Measurements from ENCODE around the gene RNASET2. TPM values are rescaled to one million over a fixed set of nuclear protein-coding genes. Genes with fewer than 3 reads are reported as not detected.

The RNASET2 gene
- total RNA-seq, 1 donor from 2014 or later = 56.2 TPM

GRCh38 chr6:166938150-166938549 lies 18.2 kb downstream of the RNASET2 start:
- Mint-ChIP-seq H3K27me3 (ENCODE audit: low read depth) (no peaks in the 10 kb centered on the region), H3K9me3 (no peaks in the 10 kb centered on the region), H3K36me3 (ENCODE audit: low read depth) (peaks cover 72% of the 10 kb centered on the region), H3K4me1 (ENCODE audit: low read depth) (peaks cover 32% of the 10 kb centered on the region), H3K4me3 (ENCODE audit: low read depth) (no peak overlapping the region), H3K27ac (no peak overlapping the region)
- no peak for DNase-seq (ENCODE audit: low spot score)
- intact Hi-C loops (cut with micrococcal nuclease) = no loop called here

DNA sequence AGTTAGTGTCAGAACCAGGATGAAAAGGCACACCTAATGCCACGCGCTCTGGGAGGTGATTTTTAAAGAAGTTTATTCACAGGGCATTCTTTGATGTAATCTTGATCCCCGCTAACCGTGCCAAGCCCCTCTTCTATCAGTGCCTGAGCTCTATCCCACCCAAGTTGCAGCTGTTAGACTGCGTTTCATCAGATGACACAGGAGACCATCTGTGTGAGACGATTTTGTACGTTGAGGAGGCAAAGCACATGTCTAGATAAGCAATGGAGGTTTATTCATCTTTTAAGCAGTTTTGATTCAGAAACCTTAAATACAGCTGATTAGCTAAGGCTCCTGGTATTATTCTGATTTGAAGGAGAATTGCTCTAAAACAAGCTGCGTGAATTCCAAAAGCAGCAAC lies 18.6 kb downstream of the RNASET2 start:
- H3K4me1 Mint-ChIP-seq (ENCODE audit: low read depth) = peaks cover 28% of the 10 kb centered on the region
- H3K27ac Mint-ChIP-seq = no peak overlapping the region
- no peak for DNase-seq (ENCODE audit: low spot score)
- no peak overlapping the region for H3K4me3 Mint-ChIP-seq (ENCODE audit: low read depth)
- H3K27me3 Mint-ChIP-seq (ENCODE audit: low read depth) = no peaks in the 10 kb centered on the region
- intact Hi-C loops (cut with micrococcal nuclease) = no loop called here
- H3K9me3 Mint-ChIP-seq = no peaks in the 10 kb centered on the region
- peaks cover 72% of the 10 kb centered on the region for H3K36me3 Mint-ChIP-seq (ENCODE audit: low read depth)

- no peak for DNase-seq (ENCODE audit: low spot score)
- Mint-ChIP-seq H3K4me1 (ENCODE audit: low read depth) (peaks cover 17% of the 10 kb centered on the region), H3K36me3 (ENCODE audit: low read depth) (peaks cover 75% of the 10 kb centered on the region)
These were observed 20.1 kb downstream of the RNASET2 start for GRCh38 chr6:166936079-166936787.

DNA sequence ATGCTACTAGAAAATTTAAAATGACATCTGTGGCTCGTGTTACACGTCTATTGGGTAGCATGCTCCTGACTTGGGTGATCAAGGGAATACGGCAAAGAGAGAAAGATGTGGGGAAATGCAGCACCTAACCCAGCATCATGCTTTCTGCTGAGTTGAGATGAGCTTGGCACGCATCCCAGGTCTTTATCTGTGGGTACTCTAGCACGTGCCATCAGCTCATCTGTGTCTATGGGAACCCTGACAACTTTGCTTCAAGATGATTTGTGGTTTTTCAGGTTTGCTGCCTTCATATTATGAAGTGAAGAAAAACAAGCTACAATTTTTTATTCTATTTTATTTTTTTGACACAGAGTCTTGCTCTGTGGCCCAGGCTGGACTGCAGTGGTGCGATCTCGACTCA lies 21.0 kb downstream of the RNASET2 start:
- Mint-ChIP-seq H3K27ac (no peak overlapping the region), H3K27me3 (ENCODE audit: low read depth) (no peaks in the 10 kb centered on the region), H3K9me3 (no peaks in the 10 kb centered on the region), H3K4me1 (ENCODE audit: low read depth) (peaks cover 15% of the 10 kb centered on the region), H3K4me3 (ENCODE audit: low read depth) (no peak overlapping the region), H3K36me3 (ENCODE audit: low read depth) (peaks cover 75% of the 10 kb centered on the region)
- intact Hi-C loops (cut with micrococcal nuclease) = no loop called here
- DNase-seq (ENCODE audit: low spot score) = no peak

More at GRCh38 chr6:166936079-166936787, 20.1 kb downstream of the RNASET2 start:
- Mint-ChIP-seq H3K4me3 (ENCODE audit: low read depth) (no peak overlapping the region), H3K9me3 (no peaks in the 10 kb centered on the region), H3K27me3 (ENCODE audit: low read depth) (no peaks in the 10 kb centered on the region), H3K27ac (no peak overlapping the region)
- intact Hi-C loops (cut with micrococcal nuclease) = no loop called here

- no peaks in the 10 kb centered on the region for H3K9me3 Mint-ChIP-seq
- peaks cover 78% of the 10 kb centered on the region for H3K36me3 Mint-ChIP-seq (ENCODE audit: low read depth)
- no peaks in the 10 kb centered on the region for H3K27me3 Mint-ChIP-seq (ENCODE audit: low read depth)
- peaks cover 12% of the 10 kb centered on the region for H3K4me1 Mint-ChIP-seq (ENCODE audit: low read depth)
- no peak for DNase-seq (ENCODE audit: low spot score)
- intact Hi-C loops (cut with micrococcal nuclease) = no loop called here
- H3K4me3 Mint-ChIP-seq (ENCODE audit: low read depth) = no peak overlapping the region
- no peak overlapping the region for H3K27ac Mint-ChIP-seq
These were observed 22.2 kb downstream of the RNASET2 start for GRCh38 chr6:166934174-166934573.

- H3K27me3 Mint-ChIP-seq (ENCODE audit: low read depth) = no peaks in the 10 kb centered on the region
- H3K4me1 Mint-ChIP-seq (ENCODE audit: low read depth) = peaks cover 12% of the 10 kb centered on the region
- intact Hi-C loops (cut with micrococcal nuclease) = no loop called here
- H3K36me3 Mint-ChIP-seq (ENCODE audit: low read depth) = peaks cover 81% of the 10 kb centered on the region
- no peak overlapping the region for H3K4me3 Mint-ChIP-seq (ENCODE audit: low read depth)
- no peak overlapping the region for H3K27ac Mint-ChIP-seq
- no peaks in the 10 kb centered on the region for H3K9me3 Mint-ChIP-seq
- no peak for DNase-seq (ENCODE audit: low spot score)
These were observed 23.0 kb downstream of the RNASET2 start for GRCh38 chr6:166933396-166933795.

GRCh38 chr6:166932616-166933015 lies 23.7 kb downstream of the RNASET2 start:
- H3K36me3 Mint-ChIP-seq (ENCODE audit: low read depth) = peaks cover 78% of the 10 kb centered on the region
- H3K4me3 Mint-ChIP-seq (ENCODE audit: low read depth) = no peak overlapping the region
- no peaks in the 10 kb centered on the region for H3K9me3 Mint-ChIP-seq
- peaks cover 12% of the 10 kb centered on the region for H3K4me1 Mint-ChIP-seq (ENCODE audit: low read depth)
- intact Hi-C loops (cut with micrococcal nuclease) = no loop called here
- H3K27ac Mint-ChIP-seq = no peak overlapping the region
- H3K27me3 Mint-ChIP-seq (ENCODE audit: low read depth) = no peaks in the 10 kb centered on the region
- no peak for DNase-seq (ENCODE audit: low spot score)

DNA sequence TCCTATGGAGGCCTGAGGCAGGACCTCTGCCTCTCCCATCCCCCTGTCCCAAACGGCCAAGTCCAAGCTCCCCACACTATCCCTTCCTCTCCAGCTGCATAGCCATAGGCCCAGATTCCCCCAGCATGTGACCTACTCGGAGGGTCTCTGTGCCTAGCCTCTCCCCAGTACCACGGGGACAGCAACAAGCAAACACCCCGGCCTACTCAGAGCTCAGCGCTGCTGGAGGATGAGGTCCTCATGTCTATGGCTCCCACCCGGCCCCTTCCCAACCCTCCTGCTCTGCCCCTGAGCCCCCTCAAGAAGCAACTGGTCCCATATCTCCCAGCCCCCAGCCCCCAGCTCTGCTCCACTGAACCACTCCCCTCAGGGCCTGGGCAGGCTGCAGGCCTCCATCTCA lies 24.2 kb downstream of the RNASET2 start:
- Mint-ChIP-seq H3K36me3 (ENCODE audit: low read depth) (peaks cover 75% of the 10 kb centered on the region), H3K9me3 (no peaks in the 10 kb centered on the region), H3K27ac (no peak overlapping the region), H3K4me1 (ENCODE audit: low read depth) (peaks cover 12% of the 10 kb centered on the region), H3K27me3 (ENCODE audit: low read depth) (no peaks in the 10 kb centered on the region), H3K4me3 (ENCODE audit: low read depth) (no peak overlapping the region)
- no peak for DNase-seq (ENCODE audit: low spot score)
- intact Hi-C loops (cut with micrococcal nuclease) = no loop called here

DNA sequence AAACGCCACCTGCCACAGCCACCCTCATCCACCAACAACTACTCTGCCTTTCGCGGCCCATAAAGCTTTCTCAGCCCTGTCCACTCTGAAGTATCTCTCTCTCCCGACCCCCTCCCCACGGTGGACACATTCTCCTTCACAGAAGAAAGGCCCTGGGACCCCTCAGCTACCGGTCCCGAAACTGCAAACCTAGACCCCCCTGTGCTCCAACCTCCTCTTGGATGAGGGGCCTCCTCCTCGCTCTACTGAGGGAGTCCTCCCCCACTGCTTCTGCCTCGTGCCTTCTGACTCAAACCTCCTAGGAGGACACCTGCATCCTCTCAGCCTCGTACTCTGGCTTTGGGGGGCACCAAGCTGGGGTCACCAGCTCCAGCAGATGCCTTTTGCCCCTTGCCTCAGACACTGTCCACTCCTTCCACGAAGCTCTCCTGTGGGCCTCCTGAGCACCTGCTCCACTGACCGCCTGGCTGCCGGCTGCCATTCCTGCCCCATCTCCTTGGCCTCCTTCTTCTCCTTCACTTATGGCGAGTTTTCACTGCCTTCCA lies 24.9 kb downstream of the RNASET2 start:
- intact Hi-C loops (cut with micrococcal nuclease) = no loop called here
- H3K4me1 Mint-ChIP-seq (ENCODE audit: low read depth) = peaks cover 7% of the 10 kb centered on the region
- no peak for DNase-seq (ENCODE audit: low spot score)
- no peaks in the 10 kb centered on the region for H3K9me3 Mint-ChIP-seq
- no peak overlapping the region for H3K4me3 Mint-ChIP-seq (ENCODE audit: low read depth)
- no peak overlapping the region for H3K27ac Mint-ChIP-seq
- peaks cover 75% of the 10 kb centered on the region for H3K36me3 Mint-ChIP-seq (ENCODE audit: low read depth)
- H3K27me3 Mint-ChIP-seq (ENCODE audit: low read depth) = no peaks in the 10 kb centered on the region

- peaks cover 2% of the 10 kb centered on the region for H3K4me1 Mint-ChIP-seq (ENCODE audit: low read depth)
- peaks cover 71% of the 10 kb centered on the region for H3K36me3 Mint-ChIP-seq (ENCODE audit: low read depth)
- H3K4me3 Mint-ChIP-seq (ENCODE audit: low read depth) = no peak overlapping the region
- intact Hi-C loops (cut with micrococcal nuclease) = no loop called here
- DNase-seq (ENCODE audit: low spot score) = no peak
- no peaks in the 10 kb centered on the region for H3K9me3 Mint-ChIP-seq
- H3K27ac Mint-ChIP-seq = no peak overlapping the region
- no peaks in the 10 kb centered on the region for H3K27me3 Mint-ChIP-seq (ENCODE audit: low read depth)
These were observed 25.9 kb downstream of the RNASET2 start for GRCh38 chr6:166930354-166930891.

DNA sequence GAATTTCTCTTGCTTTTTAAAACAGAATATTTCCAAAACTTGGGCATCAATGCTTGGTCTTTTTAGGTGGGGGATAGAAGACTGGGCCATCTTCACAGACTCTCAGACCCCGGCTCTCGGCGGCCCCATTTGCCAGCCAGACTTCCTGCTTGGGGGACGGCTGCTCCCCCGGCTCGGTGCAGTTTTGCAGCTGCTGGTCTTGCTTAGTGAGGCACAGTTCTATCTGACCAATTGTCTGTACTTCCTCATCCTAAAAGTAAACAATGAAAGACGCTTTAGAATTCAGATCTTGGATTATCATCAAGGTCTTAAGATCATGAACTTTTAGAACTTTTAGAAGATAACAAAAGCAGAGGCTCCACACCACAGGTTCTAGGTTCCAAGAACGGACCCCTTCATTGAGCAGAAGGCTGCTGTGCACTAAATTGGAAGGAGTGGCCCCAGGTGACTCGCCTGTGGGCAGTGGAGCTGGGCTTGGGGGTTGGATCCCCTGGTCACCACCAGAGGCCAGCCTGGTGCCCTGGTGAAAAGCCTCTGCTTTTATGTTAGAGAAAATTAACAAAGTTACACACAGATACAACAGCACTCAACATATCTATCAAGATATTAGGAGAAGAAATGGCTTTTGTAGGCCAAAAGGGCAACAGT lies 26.7 kb downstream of the RNASET2 start:
- Mint-ChIP-seq H3K27me3 (ENCODE audit: low read depth) (no peaks in the 10 kb centered on the region), H3K36me3 (ENCODE audit: low read depth) (peaks cover 66% of the 10 kb centered on the region), H3K9me3 (no peaks in the 10 kb centered on the region), H3K4me3 (ENCODE audit: low read depth) (no peak overlapping the region), H3K27ac (no peak overlapping the region), H3K4me1 (ENCODE audit: low read depth) (peaks cover 2% of the 10 kb centered on the region)
- no peak for DNase-seq (ENCODE audit: low spot score)
- intact Hi-C loops (cut with micrococcal nuclease) = no loop called here

DNA sequence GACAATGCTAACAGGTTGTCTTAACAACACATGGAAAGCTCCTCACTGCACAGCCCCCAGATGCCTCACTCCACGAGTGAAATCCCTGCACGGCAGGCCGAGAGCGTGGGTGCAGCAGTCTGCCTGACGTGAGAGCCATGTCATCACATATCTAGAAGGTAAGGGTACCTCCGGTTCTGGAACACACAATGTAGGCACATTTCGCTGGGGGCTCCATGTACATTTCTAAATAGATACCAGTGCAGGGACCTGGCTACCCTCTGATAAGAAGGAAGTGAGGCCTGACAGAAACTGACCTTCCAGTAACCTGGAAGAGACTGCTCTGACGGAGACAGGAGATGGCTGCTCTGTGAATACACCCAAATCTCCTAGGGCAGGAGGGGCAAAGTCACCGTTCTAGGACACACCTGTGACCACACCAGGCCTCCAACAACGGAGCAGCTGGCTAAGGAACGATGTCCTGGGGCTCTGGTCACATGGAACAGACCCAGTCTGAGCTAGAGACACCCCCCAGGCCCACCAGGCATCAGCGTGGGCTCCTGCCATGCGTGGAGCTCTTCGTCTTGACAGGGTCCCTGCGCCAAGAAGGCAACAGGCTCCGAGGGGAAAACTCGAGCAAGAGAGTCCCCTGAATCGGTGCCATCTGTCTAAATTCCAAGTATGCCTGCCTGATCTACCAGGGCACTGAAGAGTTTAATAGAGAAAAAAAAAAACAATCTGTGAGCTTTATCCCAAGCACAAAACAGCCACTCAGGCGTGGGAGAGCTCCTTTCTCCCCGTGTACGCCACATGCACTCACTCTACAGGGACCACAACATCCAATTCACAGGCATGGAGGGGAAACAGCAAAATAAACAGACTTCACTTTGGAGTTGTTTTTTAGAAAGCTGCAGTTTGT lies 27.5 kb downstream of the RNASET2 start:
- Mint-ChIP-seq H3K4me1 (ENCODE audit: low read depth) (peaks cover 2% of the 10 kb centered on the region), H3K36me3 (ENCODE audit: low read depth) (peaks cover 65% of the 10 kb centered on the region), H3K27ac (no peak overlapping the region), H3K4me3 (ENCODE audit: low read depth) (no peak overlapping the region), H3K27me3 (ENCODE audit: low read depth) (no peaks in the 10 kb centered on the region), H3K9me3 (no peaks in the 10 kb centered on the region)
- DNase-seq (ENCODE audit: low spot score) = no peak
- intact Hi-C loops (cut with micrococcal nuclease) = no loop called here
